ENCODE results near the gene BLM. TPM values are rescaled to one million over a fixed set of nuclear protein-coding genes. Genes with fewer than 3 reads are reported as not detected.

The BLM gene
- total RNA-seq, 4 donors from 2014 or later: 0.72 to 2.4 (median 0.84) TPM

- Histone ChIP-seq H3K4me1 (no peaks in the 10 kb centered on the region), H3K36me3 (no peaks in the 10 kb centered on the region), H3K27me3 (no peaks in the 10 kb centered on the region), H3K9me3 (no peaks in the 10 kb centered on the region), H3K4me3 (no peak overlapping the region), H3K27ac (no peak overlapping the region)
- 88% methylated on average over 3 of the region's 3 CpGs for WGBS
- DNase-seq (ENCODE audit: low spot score in 2 of 2): no peak
- no peak for TF ChIP-seq POLR2AphosphoS5 (IDR thresholded peaks at IDR 0.05)
- TF ChIP-seq EP300 (IDR thresholded peaks at IDR 0.05): no peak
- TF ChIP-seq POLR2A (IDR thresholded peaks at IDR 0.05): no peak
- TF ChIP-seq CTCF (IDR thresholded peaks at IDR 0.05): no peak
These were observed 7.9 kb upstream of the BLM start for GRCh38 chr15:90709278-90709677.

GRCh38 chr15:90710436-90711027 is 6.6 kb upstream of the BLM start:
- no peaks in the 10 kb centered on the region for H3K36me3 ChIP-seq
- no peak overlapping the region for H3K4me3 ChIP-seq
- no peak overlapping the region for H3K27ac ChIP-seq
- no peaks in the 10 kb centered on the region for H3K9me3 ChIP-seq
- TF ChIP-seq EP300 (IDR thresholded peaks at IDR 0.05) (no peak), CTCF (IDR thresholded peaks at IDR 0.05) (no peak), POLR2A (IDR thresholded peaks at IDR 0.05) (no peak), POLR2AphosphoS5 (IDR thresholded peaks at IDR 0.05) (no peak)
- no peak for DNase-seq (ENCODE audit: low spot score in 2 of 2)
- H3K4me1 ChIP-seq: no peaks in the 10 kb centered on the region
- no peaks in the 10 kb centered on the region for H3K27me3 ChIP-seq
- WGBS: 51% methylated on average over 7 of the region's 7 CpGs

GRCh38 chr15:90711418-90711824 is 5.7 kb upstream of the BLM start:
- Histone ChIP-seq H3K9me3 (no peaks in the 10 kb centered on the region), H3K27ac (no peak overlapping the region), H3K36me3 (no peaks in the 10 kb centered on the region), H3K27me3 (no peaks in the 10 kb centered on the region), H3K4me3 (no peak overlapping the region), H3K4me1 (peaks cover 2% of the 10 kb centered on the region)
- 57% methylated on average over 2 of the region's 2 CpGs for WGBS
- no peak for DNase-seq (ENCODE audit: low spot score in 2 of 2)
- TF ChIP-seq POLR2A (IDR thresholded peaks at IDR 0.05) (no peak), POLR2AphosphoS5 (IDR thresholded peaks at IDR 0.05) (no peak), CTCF (IDR thresholded peaks at IDR 0.05) (no peak), EP300 (IDR thresholded peaks at IDR 0.05) (no peak)

GRCh38 chr15:90711842-90712241 is 5.3 kb upstream of the BLM start:
- no peak for DNase-seq (ENCODE audit: low spot score in 2 of 2)
- H3K36me3 ChIP-seq: no peaks in the 10 kb centered on the region
- TF ChIP-seq CTCF (IDR thresholded peaks at IDR 0.05) (no peak), POLR2A (IDR thresholded peaks at IDR 0.05) (no peak), EP300 (IDR thresholded peaks at IDR 0.05) (no peak), POLR2AphosphoS5 (IDR thresholded peaks at IDR 0.05) (no peak)
- H3K4me3 ChIP-seq: no peak overlapping the region
- H3K4me1 ChIP-seq: peaks cover 5% of the 10 kb centered on the region
- H3K9me3 ChIP-seq: no peaks in the 10 kb centered on the region
- no peak overlapping the region for H3K27ac ChIP-seq
- H3K27me3 ChIP-seq: no peaks in the 10 kb centered on the region
- WGBS: 87% methylated on average over 2 of the region's 2 CpGs

- Histone ChIP-seq H3K4me3 (no peak overlapping the region), H3K36me3 (no peaks in the 10 kb centered on the region), H3K27ac (no peak overlapping the region), H3K4me1 (peaks cover 14% of the 10 kb centered on the region), H3K27me3 (no peaks in the 10 kb centered on the region), H3K9me3 (no peaks in the 10 kb centered on the region)
- no peak for DNase-seq (ENCODE audit: low spot score in 2 of 2)
- 97% methylated on average over 1 of the region's 1 CpG for WGBS
- TF ChIP-seq CTCF (IDR thresholded peaks at IDR 0.05): no peak
- TF ChIP-seq EP300 (IDR thresholded peaks at IDR 0.05): no peak
- TF ChIP-seq POLR2A (IDR thresholded peaks at IDR 0.05): no peak
- no peak for TF ChIP-seq POLR2AphosphoS5 (IDR thresholded peaks at IDR 0.05)
These were observed 4.1 kb upstream of the BLM start for GRCh38 chr15:90713081-90713480.

Data from suprapubic skin (tissue), 4 donors.